ENCODE measurements around the gene C1orf226. TPM values are rescaled to one million over a fixed set of nuclear protein-coding genes. Genes with fewer than 3 reads are reported as not detected.
"Not testable (repeated sequence)": the region's sequence is repeated elsewhere in the genome, so short reads cannot be mapped to it uniquely, and the experiment has no call there.

Gene C1orf226
- total RNA-seq, 1 donor from 2014 or later, result 2.7 TPM

DNA sequence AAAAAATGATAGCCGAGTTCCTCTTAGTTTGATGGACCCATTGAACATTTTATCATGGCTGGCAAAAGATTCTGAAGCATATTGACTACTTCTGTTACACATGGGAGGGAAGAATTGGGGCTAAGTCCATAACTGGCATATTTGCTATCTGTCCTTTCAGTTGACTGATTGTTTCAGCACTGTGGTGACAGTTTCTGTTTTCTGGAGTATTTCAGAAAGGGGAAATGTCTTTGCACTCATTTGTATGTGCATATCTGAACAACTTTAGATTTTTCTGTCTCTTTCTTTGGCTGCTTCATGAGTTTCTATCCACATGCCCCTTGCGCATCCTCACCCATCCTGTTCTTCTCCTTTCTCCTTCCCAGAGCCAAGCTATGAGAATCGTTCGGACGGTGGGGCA is 38.1 kb upstream of the C1orf226 start:
- TF ChIP-seq, protein P1, sequence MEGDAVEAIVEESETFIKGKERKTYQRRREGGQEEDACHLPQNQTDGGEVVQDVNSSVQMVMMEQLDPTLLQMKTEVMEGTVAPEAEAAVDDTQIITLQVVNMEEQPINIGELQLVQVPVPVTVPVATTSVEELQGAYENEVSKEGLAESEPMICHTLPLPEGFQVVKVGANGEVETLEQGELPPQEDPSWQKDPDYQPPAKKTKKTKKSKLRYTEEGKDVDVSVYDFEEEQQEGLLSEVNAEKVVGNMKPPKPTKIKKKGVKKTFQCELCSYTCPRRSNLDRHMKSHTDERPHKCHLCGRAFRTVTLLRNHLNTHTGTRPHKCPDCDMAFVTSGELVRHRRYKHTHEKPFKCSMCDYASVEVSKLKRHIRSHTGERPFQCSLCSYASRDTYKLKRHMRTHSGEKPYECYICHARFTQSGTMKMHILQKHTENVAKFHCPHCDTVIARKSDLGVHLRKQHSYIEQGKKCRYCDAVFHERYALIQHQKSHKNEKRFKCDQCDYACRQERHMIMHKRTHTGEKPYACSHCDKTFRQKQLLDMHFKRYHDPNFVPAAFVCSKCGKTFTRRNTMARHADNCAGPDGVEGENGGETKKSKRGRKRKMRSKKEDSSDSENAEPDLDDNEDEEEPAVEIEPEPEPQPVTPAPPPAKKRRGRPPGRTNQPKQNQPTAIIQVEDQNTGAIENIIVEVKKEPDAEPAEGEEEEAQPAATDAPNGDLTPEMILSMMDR (IDR thresholded peaks at IDR 0.05), result no peak
- H3K36me3 Mint-ChIP-seq (ENCODE audit: unreplicated experiment), result no peaks in the 10 kb centered on the region
- no peaks in the 10 kb centered on the region for H3K9me3 Mint-ChIP-seq (ENCODE audit: unreplicated experiment)
- H3K27ac Mint-ChIP-seq (ENCODE audit: unreplicated experiment), result no peak overlapping the region
- H3K4me1 Mint-ChIP-seq (ENCODE audit: unreplicated experiment), result no peaks in the 10 kb centered on the region
- no peak for DNase-seq (ENCODE audit: extremely low spot score, unreplicated experiment)
- H3K4me3 Mint-ChIP-seq (ENCODE audit: unreplicated experiment), result no peak overlapping the region
- peaks cover 5% of the 10 kb centered on the region for H3K27me3 Mint-ChIP-seq (ENCODE audit: unreplicated experiment)

DNA sequence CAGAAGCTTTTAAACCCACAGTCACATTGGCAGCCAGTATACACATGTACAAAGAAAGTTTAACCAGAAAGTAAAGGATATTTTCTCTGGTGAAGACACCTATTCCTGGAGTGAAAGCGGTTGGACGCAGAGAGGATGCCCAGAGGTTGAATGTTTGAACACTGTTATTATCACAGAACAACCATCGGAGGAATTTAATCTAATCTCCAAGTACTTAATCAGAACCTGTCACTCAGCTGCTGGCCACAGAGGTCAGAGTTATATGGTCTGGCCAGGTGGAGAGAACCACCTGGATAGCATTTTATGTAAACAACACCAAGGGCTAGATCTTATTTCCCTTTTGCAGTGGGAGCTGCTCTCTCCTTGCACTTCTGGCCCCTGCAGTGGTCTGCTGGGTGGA is 34.2 kb upstream of the C1orf226 start:
- DNase-seq (ENCODE audit: extremely low spot score, unreplicated experiment), result no peak
- H3K4me1 Mint-ChIP-seq (ENCODE audit: unreplicated experiment), result peaks cover 13% of the 10 kb centered on the region
- TF ChIP-seq, protein P1 (IDR thresholded peaks at IDR 0.05), result no peak
- no peak overlapping the region for H3K27ac Mint-ChIP-seq (ENCODE audit: unreplicated experiment)
- no peaks in the 10 kb centered on the region for H3K9me3 Mint-ChIP-seq (ENCODE audit: unreplicated experiment)
- no peak overlapping the region for H3K4me3 Mint-ChIP-seq (ENCODE audit: unreplicated experiment)
- H3K36me3 Mint-ChIP-seq (ENCODE audit: unreplicated experiment), result no peaks in the 10 kb centered on the region
- no peaks in the 10 kb centered on the region for H3K27me3 Mint-ChIP-seq (ENCODE audit: unreplicated experiment)

DNA sequence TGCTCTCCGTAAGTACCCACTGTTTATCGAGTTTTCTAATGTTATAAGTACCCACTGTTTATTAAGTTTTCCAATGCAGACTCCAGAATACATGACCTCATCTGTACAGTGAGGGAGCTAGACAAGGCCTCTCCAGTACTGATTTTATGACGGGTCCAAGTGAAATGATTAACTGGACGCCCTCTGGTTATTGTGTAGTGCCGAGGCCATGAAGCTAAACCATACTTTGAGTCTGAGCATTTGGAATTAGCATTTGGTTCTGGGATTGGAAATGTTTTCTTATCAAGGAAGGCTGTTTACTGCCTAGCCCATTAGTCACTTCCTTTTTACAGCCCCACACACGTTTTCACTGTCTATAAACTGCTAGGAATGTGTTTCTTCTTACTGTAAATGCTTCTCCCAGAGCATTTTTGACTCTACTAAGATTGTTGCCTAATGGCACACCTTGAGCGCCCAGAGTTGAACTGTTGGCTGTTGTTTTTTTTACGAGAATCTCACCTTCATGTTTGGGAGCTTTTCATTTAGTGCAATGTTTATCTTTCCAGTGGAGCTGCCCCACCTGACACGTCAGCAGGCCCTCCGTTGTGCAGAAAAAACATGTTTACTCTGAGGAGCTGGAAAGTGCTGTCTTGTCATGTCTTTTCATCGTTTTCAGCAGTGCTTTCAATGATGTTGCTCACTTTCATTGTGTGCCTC is 31.7 kb upstream of the C1orf226 start:
- TF ChIP-seq, protein P1 (IDR thresholded peaks at IDR 0.05), result no peak
- Mint-ChIP-seq H3K27ac (ENCODE audit: unreplicated experiment) (no peak overlapping the region), H3K4me1 (ENCODE audit: unreplicated experiment) (peaks cover 13% of the 10 kb centered on the region), H3K4me3 (ENCODE audit: unreplicated experiment) (no peak overlapping the region), H3K9me3 (ENCODE audit: unreplicated experiment) (no peaks in the 10 kb centered on the region), H3K27me3 (ENCODE audit: unreplicated experiment) (no peaks in the 10 kb centered on the region), H3K36me3 (ENCODE audit: unreplicated experiment) (no peaks in the 10 kb centered on the region)
- no peak for DNase-seq (ENCODE audit: extremely low spot score, unreplicated experiment)

DNA sequence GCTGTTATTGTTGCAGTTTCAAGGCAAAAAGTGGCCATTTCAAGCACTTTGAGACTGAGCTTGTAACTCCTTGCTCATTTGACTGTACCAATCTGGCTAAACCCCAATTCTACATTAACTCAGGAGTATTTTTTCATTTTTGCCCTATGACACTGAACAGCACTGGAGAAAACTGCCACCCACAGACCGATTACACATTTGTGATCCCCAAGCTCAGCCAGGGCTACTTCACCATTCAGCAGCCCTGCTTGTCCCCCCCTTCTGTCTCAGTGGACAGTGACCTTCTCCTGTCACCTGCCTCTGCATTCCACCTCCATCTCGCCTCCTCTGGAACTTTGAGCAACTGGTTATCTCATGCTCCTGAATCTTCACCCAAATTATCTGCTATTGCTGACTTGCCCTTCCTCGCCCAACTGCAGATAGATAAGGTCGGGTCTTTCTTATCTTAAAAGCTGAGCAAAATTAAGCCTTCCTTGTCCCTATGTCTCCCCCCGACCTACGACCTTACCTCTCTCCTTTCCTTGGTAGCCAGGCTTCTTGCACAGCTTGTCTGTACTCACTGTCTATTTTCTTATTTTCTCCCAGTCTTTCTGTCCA is 30.2 kb upstream of the C1orf226 start:
- H3K4me1 Mint-ChIP-seq (ENCODE audit: unreplicated experiment), result peaks cover 13% of the 10 kb centered on the region

DNA sequence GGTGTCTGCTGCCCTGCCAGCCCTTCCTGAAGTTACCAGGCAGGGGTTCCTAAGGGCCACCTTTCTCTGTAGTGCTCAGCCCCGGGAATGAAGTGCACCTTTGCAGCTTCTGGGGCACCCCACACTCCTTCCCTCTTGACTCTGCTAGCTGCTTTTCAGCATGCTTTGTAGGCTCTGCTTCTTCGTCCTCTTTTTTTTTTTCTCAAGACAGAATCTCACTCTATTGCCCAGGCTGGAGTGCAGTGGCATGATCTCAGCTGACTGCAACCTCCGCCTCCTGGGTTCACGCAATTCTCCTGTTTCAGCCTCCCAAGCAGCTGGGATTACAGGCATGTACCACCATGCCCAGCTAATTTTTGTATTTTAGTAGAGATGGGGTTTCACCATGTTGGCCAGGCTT is 29.7 kb upstream of the C1orf226 start:
- peaks cover 13% of the 10 kb centered on the region for H3K4me1 Mint-ChIP-seq (ENCODE audit: unreplicated experiment)
- not testable (repeated sequence) for H3K36me3 Mint-ChIP-seq (ENCODE audit: unreplicated experiment); DNase-seq (ENCODE audit: extremely low spot score, unreplicated experiment); H3K27ac Mint-ChIP-seq (ENCODE audit: unreplicated experiment); H3K9me3 Mint-ChIP-seq (ENCODE audit: unreplicated experiment); H3K27me3 Mint-ChIP-seq (ENCODE audit: unreplicated experiment); H3K4me3 Mint-ChIP-seq (ENCODE audit: unreplicated experiment)

More for the DNA sequence above, 30.2 kb upstream of the C1orf226 start:
- TF ChIP-seq, protein P1 (IDR thresholded peaks at IDR 0.05), result no peak
- DNase-seq (ENCODE audit: extremely low spot score, unreplicated experiment), result no peak
- H3K9me3 Mint-ChIP-seq (ENCODE audit: unreplicated experiment), result no peaks in the 10 kb centered on the region
- no peak overlapping the region for H3K4me3 Mint-ChIP-seq (ENCODE audit: unreplicated experiment)
- H3K27me3 Mint-ChIP-seq (ENCODE audit: unreplicated experiment), result no peaks in the 10 kb centered on the region
- no peak overlapping the region for H3K27ac Mint-ChIP-seq (ENCODE audit: unreplicated experiment)
- no peaks in the 10 kb centered on the region for H3K36me3 Mint-ChIP-seq (ENCODE audit: unreplicated experiment)

All from osteocyte (in vitro differentiated cells).